K562 (cell line): ENCODE data around the gene TRIM25. TPM values are rescaled to one million over a fixed set of nuclear protein-coding genes. Genes with fewer than 3 reads are reported as not detected.

ENCODE experiments used
- ATAC-seq: fragments of 200-7000 bp; cut with Tn5 transposase; 3 replicates; pipeline ENCODE4 v1.9.1; 2020; ENCODE audit warnings: moderate library complexity
- BruUV-seq: library from RNA; stranded (reverse); fragments of 400-500 nt; replicated peaks from 2 replicates; lab custom pipeline; 2021; lab: Mats Ljungman, UMichigan
- CTCF ChIA-PET: fragments of 300-600 bp; formaldehyde crosslinking; extraction: SDS; loops from one replicate; lab custom pipeline; 2021; ENCODE audit warnings: low intra/inter-chr PET ratio; lab: Yijun Ruan, JAX
- POLR2A ChIA-PET: fragments of 300-600, 350-650 bp; sonication (Branson Sonifier 250); formaldehyde crosslinking; extraction: SDS; loops from one replicate; lab custom pipeline; 2021; ENCODE audit warnings: antibody characterized with exemption, inconsistent platforms; lab: Yijun Ruan, JAX
- DNase-seq, 4 experiments: peaks; one replicate each; pipeline versions ENCODE4 v3.0.0 to v3.0.0-alpha.2; 2011 to 2018; ENCODE audit warnings: low spot score in 3 of 4, mixed read lengths in 3 of 4; ENCODE audit errors: extremely low read depth in 1 of 4
- FAIRE-seq: peaks from 2 replicates; lab custom pipeline; 2011; peaks lifted over from hg19 to GRCh38; lab: Jason Lieb, UNC
- H2AFZ ChIP-seq: 2 replicates; pipeline ENCODE4 v1.6.0; 2011; ENCODE audit warnings: low read depth, low read length, control low read depth, inconsistent platforms
- H3K27ac ChIP-seq: fragments of 200-600 bp; 3 replicates; pipeline ENCODE4 v1.8.0; 2011; ENCODE audit warnings: low read depth, mild to moderate bottlenecking, control low read depth, inconsistent platforms, low read length, moderate library complexity, mixed read lengths; ENCODE audit errors: extremely low read depth
- H3K27me3 ChIP-seq, 2 experiments: fragments of 300-600 bp in 1 of 2; 2 replicates in 1 of 2; 3 replicates in 1 of 2; pipeline versions ENCODE4 v1.6.0 to v1.8.0; 2011; ENCODE audit warnings: inconsistent platforms in 2 of 2, low read length in 2 of 2, mild to moderate bottlenecking in 1 of 2, mixed read lengths in 1 of 2, moderate library complexity in 1 of 2; ENCODE audit not compliant: control insufficient read depth in 2 of 2, insufficient read depth in 2 of 2
- H3K36me3 ChIP-seq: fragments of 300-600 bp; 3 replicates; pipeline ENCODE4 v1.8.0; 2011; ENCODE audit warnings: mild to moderate bottlenecking, low read length, inconsistent platforms; ENCODE audit not compliant: control insufficient read depth, insufficient read depth
- H3K4me1 ChIP-seq, 2 experiments: fragments of 200-600 bp in 1 of 2; replicated peaks in 1 of 2; 2 replicates in 1 of 2; 3 replicates in 1 of 2; pipeline versions ENCODE4 v1.5.1 to v1.8.0; 2011; ENCODE audit warnings: inconsistent platforms in 2 of 2, low read length in 2 of 2, mild to moderate bottlenecking in 1 of 2, mixed read lengths in 1 of 2, moderate library complexity in 1 of 2; ENCODE audit not compliant: control insufficient read depth in 2 of 2, insufficient read depth in 2 of 2
- H3K4me2 ChIP-seq: 2 replicates; pipeline ENCODE4 v1.6.1; 2011; ENCODE audit warnings: low read length, control low read depth, inconsistent platforms, mixed read lengths; ENCODE audit not compliant: insufficient read depth
- H3K4me3 ChIP-seq: fragments of 200-600 bp; sonication (generic), shearing (Covaris generic); 2 replicates; pipeline ENCODE4 v1.5.1; 2016; ENCODE audit warnings: control low read depth, inconsistent platforms
- H3K79me2 ChIP-seq: fragments of 200-600 bp; 3 replicates; pipeline ENCODE4 v1.8.0; 2011; ENCODE audit warnings: low read length, inconsistent platforms; ENCODE audit not compliant: control insufficient read depth, insufficient read depth
- H3K9ac ChIP-seq, 2 experiments: 2 replicates each; pipeline versions ENCODE4 v1.6.0 to v1.6.1; 2011; ENCODE audit warnings: low read depth in 2 of 2, low read length in 2 of 2, control low read depth in 1 of 2, inconsistent platforms in 1 of 2, mild to moderate bottlenecking in 1 of 2, mixed read lengths in 1 of 2; ENCODE audit not compliant: insufficient read depth in 1 of 2
- H3K9me1 ChIP-seq: one replicate; pipeline ENCODE4 v1.6.0; 2011; ENCODE audit warnings: inconsistent platforms, mild to moderate bottlenecking, low read length, moderate library complexity; ENCODE audit not compliant: control insufficient read depth, insufficient read depth
- H3K9me3 ChIP-seq: replicated peaks from 2 replicates; pipeline ENCODE4 v1.5.1; 2011; ENCODE audit warnings: low read depth, low read length, inconsistent platforms; ENCODE audit not compliant: control insufficient read depth, insufficient read depth
- H4K20me1 ChIP-seq: replicated peaks from 2 replicates; pipeline ENCODE4 v1.6.1; 2011; ENCODE audit warnings: low read length, inconsistent platforms, mixed read lengths; ENCODE audit not compliant: control insufficient read depth, insufficient read depth
- HMG20A ChIP-seq: fragments of 450-650 bp; formaldehyde crosslinking; conservative IDR thresholded peaks from 2 replicates; pipeline ENCODE4 v1.4.0; 2020; ENCODE audit warnings: mild to moderate bottlenecking, mixed read lengths
- IRF1 ChIP-seq: sonication (generic); formaldehyde crosslinking; IDR thresholded peaks from 2 replicates; pipeline ENCODE4 v1.8.0; 2022; ENCODE audit warnings: missing genetic modification reagents, mild to moderate bottlenecking, borderline replicate concordance
- RBM39 ChIP-seq: fragments of 200-400 bp; formaldehyde crosslinking; optimal IDR thresholded peaks from 2 replicates; pipeline ENCODE3; 2018; ENCODE audit warnings: low read depth, low read length
- STAT6 ChIP-seq: sonication (generic); formaldehyde crosslinking; IDR thresholded peaks from 2 replicates; pipeline ENCODE4 v1.8.1; 2023; ENCODE audit warnings: mild to moderate bottlenecking, missing genetic modification reagents
- ZNF263 ChIP-seq: sonication (generic); formaldehyde crosslinking; IDR thresholded peaks from 2 replicates; pipeline ENCODE4 v1.8.0; 2022; ENCODE audit warnings: mild to moderate bottlenecking, missing genetic modification reagents, borderline replicate concordance
- ZNF57 ChIP-seq: fragments of 450-650 bp; formaldehyde crosslinking; IDR thresholded peaks from 2 replicates; pipeline ENCODE4 v1.4.0; 2020; ENCODE audit warnings: mild to moderate bottlenecking, moderate library complexity
- ZNF696 ChIP-seq: fragments of 250-450 bp; sonication (Bioruptor Pico); conservative IDR thresholded peaks from 2 replicates; pipeline ENCODE4 v1.4.0; 2020; ENCODE audit warnings: mild to moderate bottlenecking, moderate library complexity
- WGBS: fragments of 100-300 bp; shearing (Covaris generic); methylation state at CpG from one replicate; pipeline ENCODE4 v1.1.6; 2016; ENCODE audit warnings: low coverage, mixed read lengths; ENCODE audit not compliant: insufficient coverage; ENCODE audit errors: missing lambda C conversion rate; 5-methylcytosine and 5-hydroxymethylcytosine counted together
- in situ Hi-C: fragments of 300-500 bp; cut with MboI; formaldehyde crosslinking; loops from 4 replicates; pipeline ENCODE4 v1.15.0; 2018; ENCODE audit warnings: inconsistent platforms, mixed read lengths
- intact Hi-C: fragments of 100-400 bp; cut with micrococcal nuclease; formaldehyde crosslinking; loops from 2 replicates; pipeline ENCODE4 v1.14.2; 2022
- polyA plus RNA-seq, 8 experiments: library from polyadenylated mRNA; depleted of rRNA in 4 of 8; stranded (reverse) in 5 of 8; unstranded in 3 of 8; fragments of >200 nt; fragmentation: Nextera tagmentation in 2 of 8; fragmentation: Illumina TruSeq in 1 of 8; extraction: Ambion mirVana in 2 of 8; extraction: Trizol in 1 of 8; gene quantifications; 2 replicates each; pipeline versions ENCODE4 v1.2.1 to v1.2.3, GENCODE V29; 2011 to 2014; ENCODE audit warnings: inconsistent platforms in 1 of 8, missing spikeins in 1 of 8
- total RNA-seq, 7 experiments: library from RNA; depleted of rRNA in 6 of 7; stranded (reverse); fragments of >200 nt in 6 of 7; fragmentation: Illumina TruSeq in 2 of 7; extraction: Trizol in 2 of 7; gene quantifications; 2 replicates each; pipeline versions ENCODE4 v1.2.1 to v1.2.3, GENCODE V29; 2011 to 2021; ENCODE audit warnings: low replicate concordance in 1 of 7
- TF ChIP-seq, protein P1 (sequence below): conservative IDR thresholded peaks from 2 replicates; pipeline ENCODE4 v1.6.1; 2011; ENCODE audit warnings: low read depth, mild to moderate bottlenecking, low read length; ENCODE audit not compliant: control insufficient read depth

Gene TRIM25
- total and polyA plus RNA-seq, 9 of the 15 experiments (the other 6 are each of a cell fraction or from before 2014, with no cell fraction given), result 5.9 to 49.5 (median 24.5) TPM

GRCh38 chr17:56919717-56920116 lies 5.9 kb upstream of the TRIM25 start:
- CTCF ChIA-PET, result no interaction called here
- no peaks in the 10 kb centered on the region for H3K9me1 ChIP-seq
- TF ChIP-seq IRF1 (CRISPR knock-in tag) (no peak), HMG20A (no peak), STAT6 (CRISPR knock-in tag) (no peak), ZNF696 (no peak), ZNF263 (CRISPR knock-in tag) (no peak), ZNF57 (CRISPR knock-in tag) (no peak), RBM39 (no peak)
- TF ChIP-seq, protein P1, sequence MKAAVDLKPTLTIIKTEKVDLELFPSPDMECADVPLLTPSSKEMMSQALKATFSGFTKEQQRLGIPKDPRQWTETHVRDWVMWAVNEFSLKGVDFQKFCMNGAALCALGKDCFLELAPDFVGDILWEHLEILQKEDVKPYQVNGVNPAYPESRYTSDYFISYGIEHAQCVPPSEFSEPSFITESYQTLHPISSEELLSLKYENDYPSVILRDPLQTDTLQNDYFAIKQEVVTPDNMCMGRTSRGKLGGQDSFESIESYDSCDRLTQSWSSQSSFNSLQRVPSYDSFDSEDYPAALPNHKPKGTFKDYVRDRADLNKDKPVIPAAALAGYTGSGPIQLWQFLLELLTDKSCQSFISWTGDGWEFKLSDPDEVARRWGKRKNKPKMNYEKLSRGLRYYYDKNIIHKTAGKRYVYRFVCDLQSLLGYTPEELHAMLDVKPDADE, result no peak
- H4K20me1 ChIP-seq, result no peaks in the 10 kb centered on the region
- in situ Hi-C loops, result no loop called here
- H3K79me2 ChIP-seq, result peaks cover 3% of the 10 kb centered on the region; the same call in 2 of the 3 replicates
- intact Hi-C loops, result no loop called here
- peaks cover 10 to 18% of the 10 kb centered on the region in 2 experiments; a peak in 4 of 5 replicates for H3K4me1 ChIP-seq
- H3K4me2 ChIP-seq, result no peak overlapping the region
- no peaks in the 10 kb centered on the region for H3K36me3 ChIP-seq
- H3K27me3 ChIP-seq, result no peaks in the 10 kb centered on the region
- H3K27ac ChIP-seq, result no peak overlapping the region
- 47% methylated on average over 1 of the region's 1 CpG for WGBS
- ATAC-seq, result no peak
- BruUV-seq, result no TSS peak
- FAIRE-seq, result no peak
- peaks cover 17% of the 10 kb centered on the region for H3K9me3 ChIP-seq
- POLR2A ChIA-PET, result interaction anchor here (1.0 kb wide), 1 partner anchor 10 kb away, joined by 3 read pairs; no protein-coding TSS in a partner anchor
- no peak for DNase-seq
- no peak overlapping the region for H2AFZ ChIP-seq
- no peak overlapping the region for H3K4me3 ChIP-seq
- no peak overlapping the region for H3K9ac ChIP-seq
